VCaP (cell line): Measurements from ENCODE around the gene ADCY5.
A peak's percentile ranks its signal among the peaks of the same experiment; 100 is the strongest.

ENCODE experiments used
- H3K27ac ChIP-seq: fragments of 450-650 bp; 2 replicates; pipeline ENCODE4 v1.5.1; 2017
- TF ChIP-seq, protein P1 (sequence below): fragments of 450-650 bp; conservative IDR thresholded peaks from 2 replicates; pipeline ENCODE4 v1.5.1; 2017; ENCODE audit warnings: mild to moderate bottlenecking, moderate library complexity

The ADCY5 gene

DNA sequence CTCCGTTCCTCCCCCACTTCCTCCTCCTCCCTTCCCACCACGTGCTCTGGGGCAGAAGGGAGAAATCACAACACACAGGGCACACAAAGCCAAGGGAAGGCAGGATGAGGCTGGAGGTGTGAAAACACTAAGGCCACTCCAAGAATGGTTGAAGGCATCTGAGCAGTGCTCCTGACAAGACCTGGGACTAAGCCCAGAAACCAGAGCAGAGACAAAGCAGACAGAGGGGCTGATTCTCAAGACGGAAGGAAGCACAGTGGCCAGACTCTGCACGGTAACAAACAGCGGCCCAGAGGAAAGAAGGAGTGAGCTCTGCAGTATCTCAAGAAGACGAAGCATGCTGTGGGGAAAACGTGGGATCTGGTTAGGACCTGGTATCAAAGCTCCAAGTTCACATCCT, 78.1 kb downstream of the ADCY5 start:
- H3K27ac ChIP-seq = no peak overlapping the region
- TF ChIP-seq, protein P1, sequence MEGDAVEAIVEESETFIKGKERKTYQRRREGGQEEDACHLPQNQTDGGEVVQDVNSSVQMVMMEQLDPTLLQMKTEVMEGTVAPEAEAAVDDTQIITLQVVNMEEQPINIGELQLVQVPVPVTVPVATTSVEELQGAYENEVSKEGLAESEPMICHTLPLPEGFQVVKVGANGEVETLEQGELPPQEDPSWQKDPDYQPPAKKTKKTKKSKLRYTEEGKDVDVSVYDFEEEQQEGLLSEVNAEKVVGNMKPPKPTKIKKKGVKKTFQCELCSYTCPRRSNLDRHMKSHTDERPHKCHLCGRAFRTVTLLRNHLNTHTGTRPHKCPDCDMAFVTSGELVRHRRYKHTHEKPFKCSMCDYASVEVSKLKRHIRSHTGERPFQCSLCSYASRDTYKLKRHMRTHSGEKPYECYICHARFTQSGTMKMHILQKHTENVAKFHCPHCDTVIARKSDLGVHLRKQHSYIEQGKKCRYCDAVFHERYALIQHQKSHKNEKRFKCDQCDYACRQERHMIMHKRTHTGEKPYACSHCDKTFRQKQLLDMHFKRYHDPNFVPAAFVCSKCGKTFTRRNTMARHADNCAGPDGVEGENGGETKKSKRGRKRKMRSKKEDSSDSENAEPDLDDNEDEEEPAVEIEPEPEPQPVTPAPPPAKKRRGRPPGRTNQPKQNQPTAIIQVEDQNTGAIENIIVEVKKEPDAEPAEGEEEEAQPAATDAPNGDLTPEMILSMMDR = no peak

DNA sequence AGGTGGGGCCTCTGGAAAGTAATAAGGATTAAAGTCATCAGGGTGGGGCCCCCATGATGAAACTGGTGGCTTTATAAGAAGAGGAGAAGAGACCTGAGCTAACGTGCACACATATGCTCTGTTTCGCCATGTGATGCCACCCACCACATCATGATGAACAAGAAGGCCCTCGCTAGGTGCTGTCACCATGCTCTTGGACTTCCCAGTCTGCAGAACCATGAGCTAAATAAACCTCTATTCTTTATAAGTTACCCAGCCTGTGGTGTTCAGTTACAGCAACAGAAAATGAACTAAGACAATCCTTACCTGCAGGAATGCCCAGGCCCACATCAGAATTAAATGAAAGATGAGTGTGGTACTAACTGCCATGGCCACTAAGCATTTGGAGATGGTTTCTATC, 79.8 kb downstream of the ADCY5 start:
- TF ChIP-seq, protein P1 = no peak
- H3K27ac ChIP-seq = no peak overlapping the region

DNA sequence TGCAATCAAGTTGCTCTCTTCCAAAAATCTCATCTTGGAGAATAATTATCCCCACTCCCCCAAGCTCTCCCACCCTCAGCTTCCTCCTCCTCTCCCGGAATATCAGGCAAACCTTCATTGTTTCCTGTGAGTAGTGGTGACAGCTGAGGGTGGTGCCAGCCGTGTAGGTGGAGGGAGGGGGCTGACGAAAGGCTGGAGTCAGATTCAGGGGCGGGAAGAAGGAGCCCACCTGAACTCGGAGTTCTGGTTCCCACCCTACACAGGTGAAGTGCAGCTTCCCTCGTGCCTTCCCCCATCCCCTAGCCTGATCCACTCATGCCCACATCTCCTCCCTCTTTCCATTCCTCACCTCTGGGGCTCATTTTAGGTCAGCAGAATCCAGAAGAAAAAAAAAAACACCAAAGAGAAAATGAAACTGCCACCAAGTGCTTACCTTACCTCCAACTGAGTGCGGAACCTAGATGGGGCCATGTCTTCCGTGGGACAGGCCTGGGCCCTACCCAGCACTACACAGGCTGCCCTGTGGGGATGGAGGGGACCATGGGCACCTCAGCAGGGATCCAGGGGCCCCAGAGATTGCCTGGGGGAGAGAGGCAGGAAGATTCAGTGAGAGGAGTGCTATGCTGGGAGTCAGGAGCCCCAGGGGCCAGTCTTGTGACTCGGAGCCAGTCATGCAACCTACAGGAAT, 81.3 kb downstream of the ADCY5 start:
- TF ChIP-seq, protein P1 = no peak
- H3K27ac ChIP-seq = no peak overlapping the region

DNA sequence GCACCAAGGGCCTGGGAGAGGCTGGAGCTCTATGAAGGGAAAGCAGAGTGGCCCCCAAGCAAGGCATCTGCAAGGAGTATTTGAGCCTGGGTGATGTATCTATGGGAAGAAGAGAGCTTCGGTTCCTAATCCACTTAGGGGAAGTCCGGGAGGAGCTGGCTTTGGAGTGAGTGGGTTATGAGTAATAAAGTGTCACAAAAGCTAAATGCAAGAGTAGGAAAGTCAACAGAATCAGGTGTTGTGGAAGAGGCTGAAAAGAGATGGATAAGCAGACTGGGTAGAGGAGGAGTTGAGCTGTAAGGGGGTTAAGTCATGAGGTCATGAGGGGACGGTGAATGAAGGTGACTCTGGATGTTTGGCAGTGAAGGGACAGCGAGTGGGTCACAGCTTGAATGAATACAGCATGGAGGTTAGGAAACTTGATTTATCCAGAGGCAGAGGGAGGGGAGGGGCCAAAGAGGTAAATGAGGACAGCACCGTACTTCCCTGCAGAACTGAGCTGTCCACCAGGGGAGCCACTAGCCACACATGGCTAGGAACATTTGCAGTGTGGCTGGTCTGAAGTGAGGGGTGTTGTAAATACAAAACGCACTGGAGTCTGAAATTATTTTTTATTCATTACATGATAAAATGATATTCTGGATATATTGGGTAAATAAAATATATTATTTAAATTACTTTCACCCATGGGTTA, 83.3 kb downstream of the ADCY5 start:
- TF ChIP-seq, protein P1 = peak; percentile 34

DNA sequence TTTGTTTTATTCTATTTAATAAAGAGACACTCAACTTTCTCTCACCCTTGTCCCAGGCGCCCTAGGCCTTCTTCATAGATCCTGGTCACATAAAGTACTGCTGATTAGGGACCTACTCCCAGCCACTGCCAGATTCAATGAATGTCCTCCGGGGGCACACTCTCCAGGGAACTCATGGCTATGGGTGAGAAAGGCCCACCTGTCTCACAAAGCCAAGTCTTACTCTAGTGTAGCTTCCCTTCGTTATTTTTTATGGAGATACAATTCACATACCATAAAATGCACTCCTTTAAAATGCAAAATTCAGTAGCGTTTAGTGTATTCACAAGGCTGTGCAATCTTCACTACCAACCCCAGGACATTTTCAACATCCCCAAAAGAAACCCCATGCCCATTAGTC, 87.8 kb downstream of the ADCY5 start:
- H3K27ac ChIP-seq = no peak overlapping the region
- TF ChIP-seq, protein P1 = peak; percentile 25; the same call in 1 of the 2 replicates

More for the DNA sequence above, 83.3 kb downstream of the ADCY5 start:
- H3K27ac ChIP-seq = no peak overlapping the region

DNA sequence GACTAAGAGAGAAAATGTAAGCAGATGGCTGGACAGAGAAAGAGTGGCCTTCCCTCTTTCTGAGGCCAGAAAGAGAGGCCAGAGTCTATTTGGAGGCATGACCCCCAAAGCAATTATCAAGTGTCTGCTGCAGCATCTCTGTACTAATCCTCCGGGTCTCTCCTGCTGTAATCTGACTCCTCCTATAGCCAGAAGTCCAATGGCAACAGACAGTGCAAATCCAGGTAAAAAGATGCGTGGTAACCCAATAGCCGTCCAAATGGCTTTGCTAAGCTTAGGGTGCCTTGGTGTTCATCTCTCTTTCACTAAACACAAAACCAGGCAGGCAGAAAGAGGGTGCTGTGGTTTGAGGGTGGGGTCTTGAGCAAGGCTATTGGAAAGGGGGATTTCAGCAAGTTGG, 91.6 kb downstream of the ADCY5 start:
- no peak overlapping the region for H3K27ac ChIP-seq
- TF ChIP-seq, protein P1 = no peak

DNA sequence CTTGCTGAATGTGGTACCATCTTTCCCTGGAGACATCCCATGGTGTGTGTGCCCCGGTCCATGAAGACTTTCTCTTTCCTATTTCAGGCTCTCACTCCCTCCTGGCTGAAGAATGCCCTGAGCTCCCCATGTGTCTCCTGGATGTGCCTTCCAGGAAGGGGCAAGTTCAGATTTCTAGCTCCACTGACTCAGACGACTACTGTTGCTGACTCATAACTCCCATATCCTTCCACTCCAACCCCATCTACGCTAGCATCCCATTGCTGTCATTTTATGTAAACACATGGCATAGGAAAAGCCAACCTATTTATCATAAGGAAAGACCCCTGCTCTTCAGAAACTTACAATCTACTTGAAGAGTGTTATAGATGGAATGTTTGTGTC, 95.0 kb downstream of the ADCY5 start:
- H3K27ac ChIP-seq = no peak overlapping the region
- TF ChIP-seq, protein P1 = no peak
